HUES6 (cell line): ENCODE measurements around the gene GYS1.

Experiments used
- H3K27ac ChIP-seq: 2 replicates; pipeline ENCODE4 v1.7.0; 2013; ENCODE audit warnings: low read depth, mild to moderate bottlenecking, low read length, inconsistent platforms
- H3K27me3 ChIP-seq: 2 replicates; pipeline ENCODE4 v1.6.1; 2013; ENCODE audit warnings: low read length; ENCODE audit not compliant: control insufficient read depth, insufficient read depth
- H3K36me3 ChIP-seq: 2 replicates; pipeline ENCODE4 v1.6.1; 2013; ENCODE audit warnings: low read length; ENCODE audit not compliant: control insufficient read depth, insufficient read depth
- H3K4me1 ChIP-seq: 2 replicates; pipeline ENCODE4 v1.6.1; 2013; ENCODE audit warnings: low read length; ENCODE audit not compliant: control insufficient read depth, insufficient read depth
- H3K4me3 ChIP-seq: 2 replicates; pipeline ENCODE4 v1.5.1; 2013; ENCODE audit warnings: low read depth, low read length
- H3K9ac ChIP-seq: one replicate; pipeline ENCODE4 v1.6.1; 2013; ENCODE audit warnings: mild to moderate bottlenecking, low read length
- H3K9me3 ChIP-seq: 2 replicates; pipeline ENCODE4 v1.6.1; 2013; ENCODE audit warnings: low read depth, low read length; ENCODE audit not compliant: control insufficient read depth, insufficient read depth

GYS1 gene

GRCh38 chr19:48999481-49000325 lies 6.6 kb upstream of the GYS1 start:
- Histone ChIP-seq H3K36me3 (peaks cover 28% of the 10 kb centered on the region), H3K4me3 (no peak overlapping the region), H3K9me3 (no peaks in the 10 kb centered on the region), H3K4me1 (peaks cover 6% of the 10 kb centered on the region; the same call in 1 of the 2 replicates), H3K9ac (no peak overlapping the region), H3K27ac (no peak overlapping the region), H3K27me3 (no peaks in the 10 kb centered on the region)

GRCh38 chr19:48997972-48998371 lies 4.9 kb upstream of the GYS1 start:
- no peaks in the 10 kb centered on the region for H3K9me3 ChIP-seq
- peaks cover 11% of the 10 kb centered on the region for H3K36me3 ChIP-seq
- no peak overlapping the region for H3K9ac ChIP-seq
- H3K27me3 ChIP-seq = no peaks in the 10 kb centered on the region
- H3K4me3 ChIP-seq = no peak overlapping the region
- peaks cover 9% of the 10 kb centered on the region; the same call in 1 of the 2 replicates for H3K4me1 ChIP-seq
- H3K27ac ChIP-seq = no peak overlapping the region

- no peaks in the 10 kb centered on the region for H3K27me3 ChIP-seq
- H3K4me3 ChIP-seq = peak overlapping the region; percentile 98
- H3K27ac ChIP-seq = no peak overlapping the region; the same call in 1 of the 2 replicates
- no peaks in the 10 kb centered on the region for H3K9me3 ChIP-seq
- peaks cover 13% of the 10 kb centered on the region for H3K36me3 ChIP-seq
- peak overlapping the region; percentile 70 for H3K9ac ChIP-seq
- peaks cover 16% of the 10 kb centered on the region; the same call in 1 of the 2 replicates for H3K4me1 ChIP-seq
These were observed 902 bp upstream of the GYS1 start for GRCh38 chr19:48994035-48994386.

- H3K27ac ChIP-seq = peak overlapping the region; percentile 56; the same call in 1 of the 2 replicates
- peaks cover 16% of the 10 kb centered on the region; the same call in 1 of the 2 replicates for H3K4me1 ChIP-seq
- H3K27me3 ChIP-seq = no peaks in the 10 kb centered on the region
- peaks cover 23% of the 10 kb centered on the region for H3K36me3 ChIP-seq
- peak overlapping the region; percentile 98 for H3K4me3 ChIP-seq
- no peaks in the 10 kb centered on the region for H3K9me3 ChIP-seq
- H3K9ac ChIP-seq = peak overlapping the region; percentile 81
These were observed 431 bp downstream of the GYS1 start for GRCh38 chr19:48992581-48993174.

GRCh38 chr19:48991873-48992580 lies 1.1 kb downstream of the GYS1 start:
- Histone ChIP-seq H3K4me3 (peak overlapping the region; percentile 98), H3K4me1 (peaks cover 16% of the 10 kb centered on the region; the same call in 1 of the 2 replicates), H3K9me3 (no peaks in the 10 kb centered on the region), H3K36me3 (peaks cover 28% of the 10 kb centered on the region), H3K27ac (peak overlapping the region; percentile 49; the same call in 1 of the 2 replicates), H3K27me3 (no peaks in the 10 kb centered on the region), H3K9ac (peak overlapping the region; percentile 81)

GRCh38 chr19:48991011-48991609 lies 2.0 kb downstream of the GYS1 start:
- H3K9me3 ChIP-seq = no peaks in the 10 kb centered on the region
- H3K9ac ChIP-seq = no peak overlapping the region
- no peak overlapping the region for H3K4me3 ChIP-seq
- H3K27ac ChIP-seq = no peak overlapping the region
- H3K27me3 ChIP-seq = no peaks in the 10 kb centered on the region
- peaks cover 33% of the 10 kb centered on the region for H3K36me3 ChIP-seq
- H3K4me1 ChIP-seq = peaks cover 16% of the 10 kb centered on the region; the same call in 1 of the 2 replicates

GRCh38 chr19:48990400-48990799 lies 2.7 kb downstream of the GYS1 start:
- H3K36me3 ChIP-seq = peaks cover 41% of the 10 kb centered on the region
- no peak overlapping the region for H3K9ac ChIP-seq
- no peak overlapping the region for H3K4me3 ChIP-seq
- no peaks in the 10 kb centered on the region for H3K9me3 ChIP-seq
- no peak overlapping the region for H3K27ac ChIP-seq
- no peaks in the 10 kb centered on the region for H3K27me3 ChIP-seq
- H3K4me1 ChIP-seq = peaks cover 16% of the 10 kb centered on the region; the same call in 1 of the 2 replicates

GRCh38 chr19:48989701-48990291 lies 3.3 kb downstream of the GYS1 start:
- Histone ChIP-seq H3K9me3 (no peaks in the 10 kb centered on the region), H3K36me3 (peaks cover 47% of the 10 kb centered on the region), H3K27ac (no peak overlapping the region), H3K27me3 (no peaks in the 10 kb centered on the region), H3K4me3 (no peak overlapping the region), H3K9ac (no peak overlapping the region), H3K4me1 (peaks cover 16% of the 10 kb centered on the region; the same call in 1 of the 2 replicates)

- peaks cover 14% of the 10 kb centered on the region; the same call in 1 of the 2 replicates for H3K4me1 ChIP-seq
- H3K27me3 ChIP-seq = no peaks in the 10 kb centered on the region
- H3K36me3 ChIP-seq = peaks cover 47% of the 10 kb centered on the region
- H3K9me3 ChIP-seq = no peaks in the 10 kb centered on the region
- H3K27ac ChIP-seq = no peak overlapping the region
- no peak overlapping the region for H3K9ac ChIP-seq
- H3K4me3 ChIP-seq = no peak overlapping the region
These were observed 4.2 kb downstream of the GYS1 start for GRCh38 chr19:48988860-48989259.

GRCh38 chr19:48988286-48988685 lies 4.8 kb downstream of the GYS1 start:
- Histone ChIP-seq H3K4me3 (no peak overlapping the region), H3K9ac (no peak overlapping the region), H3K27ac (no peak overlapping the region), H3K36me3 (peaks cover 47% of the 10 kb centered on the region), H3K27me3 (no peaks in the 10 kb centered on the region), H3K4me1 (peaks cover 14% of the 10 kb centered on the region; the same call in 1 of the 2 replicates), H3K9me3 (no peaks in the 10 kb centered on the region)
